Measurements from ENCODE around the gene VAV2.

Gene VAV2

DNA sequence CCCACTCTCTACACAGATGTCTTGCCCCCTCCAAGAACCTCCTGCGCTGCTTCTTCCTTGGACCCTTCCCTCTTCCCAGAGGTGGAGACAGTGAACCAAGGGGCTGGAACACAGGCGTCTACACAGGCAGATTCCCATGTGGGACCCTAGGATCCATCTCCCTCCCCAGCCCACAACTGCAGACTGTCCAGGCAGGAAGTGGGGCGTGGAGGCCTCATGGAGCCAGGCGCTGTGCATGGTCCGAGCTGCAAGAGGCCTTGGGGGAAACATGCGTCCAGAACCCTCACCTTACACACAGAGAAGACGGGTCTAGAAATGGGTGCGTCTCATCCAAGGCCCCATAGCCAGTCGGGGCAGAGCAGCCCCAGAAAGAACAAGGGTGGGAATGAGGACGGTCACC lies 117.5 kb downstream of the VAV2 start:
- no peak for DNase-seq (ENCODE audit: low read depth)

DNA sequence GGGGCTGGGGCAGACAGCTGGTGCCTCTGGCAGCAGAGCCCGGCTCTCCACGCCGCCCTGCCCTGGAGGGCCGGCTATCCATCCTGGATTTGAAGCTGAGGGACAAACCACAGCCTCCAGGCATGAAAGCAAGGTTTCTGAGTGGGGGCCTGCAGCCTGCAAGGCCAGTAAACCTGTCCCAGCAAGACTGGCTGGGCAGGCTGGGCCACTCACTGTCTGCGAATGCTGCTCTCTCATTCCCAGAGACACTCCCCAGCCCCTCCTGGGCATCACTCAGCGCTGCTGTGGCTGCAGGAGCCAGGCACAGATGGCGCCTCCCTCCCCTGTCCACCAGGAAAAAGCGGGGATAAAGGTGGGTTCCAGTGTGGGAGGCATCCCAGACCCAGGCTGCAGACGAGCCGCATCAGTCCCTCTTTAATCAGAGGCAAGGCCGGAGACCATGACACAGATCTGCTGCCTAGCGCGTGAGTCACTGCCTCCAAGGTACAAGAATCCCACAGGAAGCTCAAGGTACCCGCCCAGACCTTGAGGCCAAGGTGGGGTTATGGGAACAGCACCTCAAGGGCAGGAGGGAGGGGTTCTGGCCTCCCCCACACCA lies 118.0 kb downstream of the VAV2 start:
- peak; percentile 97 for DNase-seq (ENCODE audit: low read depth)

DNA sequence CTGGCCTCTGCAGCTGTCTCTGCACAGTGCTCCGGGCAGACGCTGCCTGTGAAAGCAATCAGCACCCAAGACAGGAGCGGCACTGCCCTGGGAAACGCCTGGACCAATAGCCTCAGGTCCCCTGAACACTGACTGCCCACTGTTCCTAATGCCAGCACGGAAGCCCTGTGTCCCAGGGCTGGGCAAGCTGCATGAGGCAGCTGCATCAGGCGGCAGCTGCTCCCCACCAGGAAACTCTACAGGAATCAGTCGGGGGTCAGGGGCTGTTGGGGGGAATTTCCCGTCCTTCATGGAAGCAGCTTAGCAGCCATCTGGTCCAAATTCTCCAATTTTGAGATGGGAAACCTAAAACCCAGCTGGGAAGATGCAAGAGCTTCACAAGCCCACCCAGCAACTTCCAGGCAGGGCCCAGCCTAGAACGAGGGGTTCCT lies 118.6 kb downstream of the VAV2 start:
- peak; percentile 13 for DNase-seq (ENCODE audit: low read depth)

DNA sequence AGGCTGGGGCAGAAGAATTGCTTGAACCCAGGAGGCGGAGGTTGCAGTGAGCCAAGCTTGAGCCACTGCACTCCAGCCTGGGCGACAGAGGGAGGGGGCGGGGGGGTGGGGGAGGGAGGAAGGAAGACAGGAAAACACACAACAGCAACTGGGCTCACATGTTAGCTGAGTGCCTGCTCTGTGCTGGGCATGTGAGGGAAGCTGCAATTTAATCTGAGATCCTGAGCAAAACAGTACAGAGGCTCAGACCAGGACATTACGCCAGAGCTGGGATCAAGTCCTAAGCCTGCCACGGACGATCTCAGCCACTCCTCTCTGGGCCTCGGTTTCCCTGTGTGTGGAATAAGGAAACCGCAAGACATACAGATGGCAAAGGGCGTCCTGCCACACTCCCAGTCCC lies 119.1 kb downstream of the VAV2 start:
- no peak for DNase-seq (ENCODE audit: low read depth)

DNA sequence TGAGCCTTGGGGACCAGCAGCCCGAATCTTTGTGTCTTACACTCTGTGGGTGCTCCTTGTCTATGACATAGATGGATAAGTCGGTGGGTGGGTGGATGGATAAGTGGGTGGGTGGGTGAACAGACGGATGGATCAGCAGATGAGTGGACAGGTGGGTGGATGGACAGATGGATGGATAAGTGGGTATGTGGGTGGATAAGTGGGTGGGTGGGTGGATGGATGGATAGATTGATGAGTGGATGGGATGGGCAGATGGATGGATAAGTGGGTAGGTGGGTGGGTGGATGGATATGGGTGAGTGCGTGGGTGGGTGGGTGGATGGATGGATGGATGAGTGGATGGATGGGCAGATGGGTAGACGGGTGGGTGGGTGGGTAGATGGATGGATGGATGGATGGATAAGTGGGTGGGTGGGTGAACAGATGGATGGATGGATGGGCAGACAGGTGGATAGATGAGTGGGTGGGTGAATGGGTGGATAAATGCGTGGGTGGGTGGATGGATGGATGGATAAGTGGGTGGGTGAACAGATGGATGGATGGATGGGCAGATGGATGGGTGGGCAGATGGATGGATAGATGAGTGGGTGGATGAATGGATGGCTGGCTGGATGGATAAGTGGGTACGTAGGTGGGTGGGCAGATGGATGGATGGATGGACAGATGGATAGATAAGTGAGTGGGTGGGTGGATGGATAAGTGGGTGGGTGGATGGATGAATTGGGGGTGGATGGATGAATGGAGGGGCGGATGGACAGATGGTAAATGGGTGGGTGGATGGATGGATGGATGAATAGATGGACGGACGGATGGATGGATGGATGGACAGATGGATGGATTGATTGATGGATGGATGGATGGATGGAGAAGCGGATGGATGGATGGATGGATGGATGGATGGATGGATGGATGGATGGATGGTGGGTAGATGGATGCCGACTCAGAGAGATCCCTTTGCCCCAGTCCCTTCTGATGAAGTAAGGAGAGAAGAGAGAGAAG lies 121.2 kb downstream of the VAV2 start:
- no peak for DNase-seq (ENCODE audit: low read depth)

DNA sequence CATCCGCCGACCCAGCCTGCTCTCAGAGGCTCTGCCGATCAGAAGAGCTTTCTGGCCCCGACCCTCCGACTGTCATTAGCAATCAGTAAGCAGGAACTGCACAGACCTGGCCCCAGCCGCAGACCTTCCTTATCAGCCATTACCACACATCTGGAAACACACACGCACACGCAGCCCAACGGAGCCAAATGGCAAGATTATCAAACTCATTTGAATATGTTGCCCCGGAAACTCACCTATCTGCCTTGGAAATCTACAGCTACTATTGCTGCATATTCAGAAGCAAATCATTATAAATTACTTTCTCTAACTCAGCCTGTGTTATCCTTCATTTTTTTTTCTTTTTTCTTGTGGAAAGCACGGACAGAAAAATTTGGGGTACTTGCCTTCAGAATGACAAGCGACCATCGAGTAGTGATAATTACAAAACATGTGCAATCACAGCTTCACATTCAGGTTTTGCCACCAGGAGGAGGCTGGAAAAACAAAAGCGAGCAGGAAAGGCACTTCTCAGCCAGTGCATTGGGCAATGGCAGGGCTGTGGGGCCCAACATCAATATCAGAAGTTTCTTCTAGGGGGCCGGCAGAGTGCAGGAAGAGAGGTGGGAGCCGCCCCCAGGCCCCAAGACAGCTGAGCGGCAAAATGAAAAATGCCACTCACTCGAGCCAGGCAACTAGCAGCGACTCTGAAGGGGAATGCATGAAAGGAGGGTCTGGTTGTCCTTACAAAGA lies 122.3 kb downstream of the VAV2 start:
- DNase-seq (ENCODE audit: low read depth), result no peak

DNA sequence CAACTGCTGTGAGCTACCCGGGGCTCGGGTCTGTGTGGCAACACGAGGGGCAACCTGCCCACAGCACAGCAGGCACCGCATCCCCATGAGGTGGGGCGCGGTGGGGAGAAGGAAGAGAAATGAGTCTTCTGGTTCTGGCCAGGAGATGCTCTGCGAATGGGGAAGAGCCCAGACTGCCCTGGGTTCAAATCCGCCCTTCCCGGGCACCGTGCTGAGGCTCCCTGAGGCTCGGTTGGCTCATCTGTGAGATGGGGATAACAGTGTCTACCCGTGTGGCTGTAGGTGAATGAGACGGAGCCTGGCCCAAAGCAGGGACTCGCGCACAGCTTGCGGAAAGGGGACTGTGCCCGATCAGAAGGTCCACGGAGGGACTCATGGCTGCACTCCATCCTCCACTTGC lies 123.9 kb downstream of the VAV2 start:
- DNase-seq (ENCODE audit: low read depth), result no peak

DNA sequence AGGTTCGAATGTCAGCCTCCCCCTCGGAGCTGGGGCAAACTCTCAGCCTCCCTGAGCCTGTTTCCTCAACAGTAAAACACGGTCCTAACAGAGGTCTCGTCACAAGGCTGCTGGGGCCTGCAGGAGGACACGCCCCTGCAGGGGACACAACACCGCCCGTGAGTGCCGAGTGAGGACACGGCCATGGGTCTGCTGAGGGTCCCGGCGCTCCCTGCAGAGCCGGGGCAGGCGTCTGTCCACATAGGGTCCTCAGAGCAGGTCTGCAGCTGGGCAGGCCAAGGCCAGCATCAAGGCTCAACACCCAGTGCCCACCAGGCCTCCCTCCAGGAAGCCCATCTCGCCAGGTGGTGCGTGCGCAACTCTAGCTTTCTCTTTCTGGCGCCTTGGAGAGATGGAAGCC lies 125.2 kb downstream of the VAV2 start:
- no peak for DNase-seq (ENCODE audit: low read depth)

DNA sequence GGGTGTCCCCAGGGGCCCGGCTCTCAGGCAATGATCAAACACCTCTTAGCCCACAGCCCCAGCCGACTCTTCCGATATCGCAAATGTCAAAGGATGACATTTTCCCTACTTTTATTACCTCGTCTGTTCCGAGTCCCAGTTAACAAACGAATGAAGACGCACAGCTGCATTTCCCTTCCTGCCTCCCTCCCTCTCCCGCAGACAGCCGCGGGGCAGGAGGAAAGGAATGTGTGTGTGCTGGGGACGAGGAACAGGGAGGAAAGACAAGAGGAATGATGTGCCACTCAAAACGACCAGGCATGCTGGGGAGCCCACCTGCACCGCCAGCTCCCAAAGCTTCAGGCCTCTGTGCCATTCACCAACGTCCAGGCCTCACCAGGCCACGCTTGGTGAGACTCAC lies 128.1 kb downstream of the VAV2 start:
- DNase-seq (ENCODE audit: low read depth), result no peak

DNA sequence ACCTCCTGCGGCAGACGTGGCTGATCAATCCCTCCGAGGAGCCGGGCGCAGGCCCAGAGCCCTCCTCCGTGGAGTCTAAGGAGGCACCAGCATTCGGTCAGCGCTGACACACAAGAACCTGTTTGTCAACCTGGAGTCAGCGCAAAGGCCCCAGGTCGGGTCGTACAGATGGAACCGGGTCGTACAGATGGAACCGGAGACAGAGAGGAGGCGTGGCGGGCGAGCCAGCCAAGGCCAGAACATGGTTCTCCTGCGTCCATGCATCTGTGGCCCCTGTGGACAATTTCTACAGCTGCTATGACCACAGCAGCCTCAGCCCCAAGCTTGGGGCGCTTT lies 128.9 kb downstream of the VAV2 start:
- DNase-seq (ENCODE audit: low read depth), result no peak

DNA sequence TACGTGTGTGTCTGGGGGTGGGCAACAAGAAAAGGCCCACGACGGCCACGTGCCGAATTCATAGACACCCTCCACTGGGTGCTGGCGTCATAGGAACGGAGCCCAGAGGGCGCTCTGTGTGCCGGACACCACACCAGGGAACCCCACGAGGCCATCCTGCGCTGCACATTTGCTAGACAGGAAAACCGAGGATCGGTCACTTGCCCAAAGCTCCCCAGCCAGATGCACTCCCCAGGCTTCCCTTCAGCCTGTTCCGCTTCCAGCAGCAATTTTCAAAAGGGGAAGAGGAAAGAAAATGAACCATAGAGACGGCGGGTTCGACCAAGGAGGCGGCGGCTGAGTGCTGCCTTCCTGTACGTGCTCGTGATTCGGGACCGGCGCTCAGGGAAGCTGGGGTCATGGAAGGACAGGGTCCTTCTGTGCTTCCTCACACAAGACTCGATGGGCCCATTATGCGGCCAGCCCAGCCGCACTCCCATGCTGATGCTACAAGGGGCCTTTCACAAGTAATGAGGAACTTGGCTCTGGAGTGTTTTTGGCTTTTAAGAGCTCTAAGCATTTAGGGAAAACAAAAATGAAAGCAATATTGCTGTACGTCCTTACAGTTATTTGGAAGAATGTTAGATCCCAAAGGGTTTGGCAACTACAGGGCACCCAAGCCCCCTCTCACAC lies 129.4 kb downstream of the VAV2 start:
- no peak for DNase-seq (ENCODE audit: low read depth)

DNA sequence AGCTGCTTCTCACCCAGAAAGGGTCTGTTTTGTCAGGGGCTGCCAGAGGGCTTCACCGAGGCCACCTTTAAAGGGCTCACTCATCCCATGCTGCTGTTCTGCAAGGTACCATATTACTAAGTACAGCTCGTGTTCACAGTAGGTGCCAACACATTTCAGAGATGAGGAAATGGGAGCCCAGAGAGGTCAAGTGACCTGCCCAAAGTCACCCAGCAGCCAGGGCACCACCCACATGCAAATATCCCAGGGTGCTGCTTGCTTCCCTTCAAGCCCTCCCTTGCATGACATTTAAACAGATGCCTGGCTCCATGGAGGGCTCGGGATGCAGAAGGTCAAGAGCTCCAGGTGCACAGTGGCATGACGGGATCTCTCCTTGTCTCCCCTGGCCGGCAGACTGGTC lies 130.4 kb downstream of the VAV2 start:
- DNase-seq (ENCODE audit: low read depth), result no peak

DNA sequence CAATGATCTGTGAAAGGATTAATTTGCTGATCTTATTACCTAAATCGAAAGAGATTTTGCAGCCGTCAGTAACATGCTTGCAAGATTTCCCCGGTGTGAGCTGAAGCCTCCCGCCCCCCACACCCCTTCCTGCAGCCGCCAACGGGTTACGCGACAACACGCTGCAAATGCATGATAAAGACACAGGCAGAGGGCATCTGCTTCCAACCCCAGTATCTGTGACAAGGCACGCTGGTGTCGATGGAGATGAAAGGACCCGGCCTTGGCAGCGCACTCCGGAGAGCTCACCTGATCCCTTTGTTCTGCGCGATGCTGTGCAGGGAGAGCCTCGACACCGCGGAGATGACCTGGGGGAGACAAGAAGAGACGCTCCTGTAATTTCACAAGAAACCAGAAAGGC lies 131.0 kb downstream of the VAV2 start:
- DNase-seq (ENCODE audit: low read depth), result no peak

DNA sequence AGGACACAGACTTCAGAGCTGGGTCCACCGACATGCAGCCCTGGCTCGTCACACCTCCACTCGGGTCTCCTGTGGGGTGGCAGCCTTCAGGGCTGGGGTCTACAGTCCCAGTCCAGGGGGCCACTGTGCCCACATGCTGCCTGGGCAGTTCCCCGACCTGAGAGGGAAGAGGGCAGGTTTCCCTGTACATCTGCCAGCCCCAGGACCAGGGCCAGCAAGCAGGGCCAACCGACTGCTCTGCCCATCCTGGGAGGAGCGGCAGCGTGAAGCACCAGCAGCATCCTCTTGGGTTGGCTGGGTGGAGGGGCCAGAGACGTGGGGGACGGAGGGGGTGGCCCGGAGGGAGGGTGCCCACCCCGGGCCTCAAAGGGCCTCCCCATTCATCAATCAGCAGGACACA lies 133.4 kb downstream of the VAV2 start:
- DNase-seq (ENCODE audit: low read depth), result no peak

DNA sequence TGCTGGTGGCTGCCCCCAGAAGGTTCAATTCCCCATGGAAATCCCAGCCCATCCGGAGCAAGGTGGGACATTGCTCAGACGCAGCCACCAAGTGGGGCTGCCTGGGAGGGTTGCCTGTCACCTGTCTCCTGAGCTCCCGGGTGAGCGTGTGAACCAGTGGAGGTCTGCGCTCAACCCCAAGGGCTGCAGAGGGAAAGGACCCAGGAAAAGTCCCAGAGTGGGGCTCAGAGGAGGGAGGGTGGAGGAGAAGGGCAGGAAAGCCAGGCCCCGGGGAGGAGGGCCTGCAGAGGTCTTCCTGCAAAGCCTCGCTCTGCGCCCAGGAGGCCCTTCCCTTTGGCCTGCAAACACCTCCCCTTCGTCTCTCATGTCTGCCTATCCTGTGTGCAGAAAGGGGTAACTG lies 134.5 kb downstream of the VAV2 start:
- DNase-seq (ENCODE audit: low read depth), result no peak

DNA sequence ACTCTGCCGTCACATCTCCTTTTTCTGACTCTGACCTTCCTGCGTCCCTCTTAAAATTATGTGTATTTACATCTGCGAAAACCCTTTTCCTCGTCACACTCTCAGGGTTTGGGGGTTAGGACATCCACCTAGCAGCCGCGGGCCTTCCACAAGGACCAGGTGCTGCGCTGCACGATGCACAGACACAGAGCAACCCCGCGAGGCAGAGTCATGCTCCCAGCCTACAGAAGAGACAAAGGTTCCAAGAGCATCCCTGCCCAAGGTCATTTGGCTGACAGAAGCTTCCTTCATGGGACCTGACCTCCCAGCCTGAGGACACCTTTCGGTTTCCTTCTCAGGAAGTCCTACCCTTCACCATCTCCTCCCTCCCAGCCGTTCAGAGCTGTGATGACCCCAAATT lies 135.3 kb downstream of the VAV2 start:
- no peak for DNase-seq (ENCODE audit: low read depth)

DNA sequence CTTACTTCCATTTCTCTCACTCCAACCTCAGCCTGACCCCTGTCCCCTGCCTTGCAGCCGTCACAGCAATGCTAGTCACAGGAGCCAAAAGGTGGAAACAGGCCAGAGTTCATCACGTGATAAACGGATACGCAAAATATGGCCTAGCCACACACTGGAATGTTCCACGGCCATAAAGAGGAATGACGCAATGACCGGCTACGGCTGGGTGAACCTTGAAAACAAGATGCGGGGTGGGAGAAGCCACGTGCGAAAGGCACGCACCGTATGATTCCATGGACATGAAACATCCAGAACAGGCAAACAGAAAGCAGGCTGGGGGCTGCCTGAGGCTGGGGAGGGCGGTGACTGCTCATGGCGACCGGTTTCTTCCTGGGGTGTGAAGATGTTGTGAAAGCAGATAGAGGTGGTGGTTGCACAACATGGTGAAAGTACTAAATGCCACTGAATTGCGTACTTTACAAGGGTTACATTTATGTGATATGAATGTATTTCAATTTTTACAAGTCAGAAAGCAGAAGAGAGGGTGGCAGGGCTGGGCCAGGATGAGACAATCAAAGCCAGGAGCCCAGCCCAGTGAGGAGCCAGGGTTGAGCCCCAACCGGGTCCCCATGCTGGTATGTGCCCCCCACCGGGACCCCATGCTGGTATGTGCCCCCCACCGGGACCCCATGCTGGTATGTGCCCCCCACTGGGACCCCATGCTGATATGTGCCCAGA lies 136.2 kb downstream of the VAV2 start:
- DNase-seq (ENCODE audit: low read depth), result peak; percentile 78

DNA sequence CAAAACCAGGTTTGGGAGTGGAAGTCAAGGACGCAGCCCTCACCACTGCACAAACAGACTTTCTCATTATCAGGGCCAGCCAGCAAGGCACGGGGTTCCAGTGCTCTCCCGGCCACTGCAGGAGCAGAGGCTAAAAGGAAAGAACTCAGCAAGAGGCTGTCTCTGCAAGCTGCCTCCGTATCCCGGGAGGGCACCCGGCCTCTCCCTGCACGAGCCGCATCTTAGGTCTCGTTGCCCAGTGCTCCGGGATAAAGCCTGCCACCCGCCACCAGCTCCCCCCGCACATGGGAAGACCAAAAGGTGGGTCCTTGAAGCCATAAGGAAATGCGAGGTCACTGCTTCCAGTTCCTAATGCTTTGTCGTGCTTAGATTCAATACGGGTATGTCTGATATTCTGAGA lies 136.8 kb downstream of the VAV2 start:
- DNase-seq (ENCODE audit: low read depth), result no peak

DNA sequence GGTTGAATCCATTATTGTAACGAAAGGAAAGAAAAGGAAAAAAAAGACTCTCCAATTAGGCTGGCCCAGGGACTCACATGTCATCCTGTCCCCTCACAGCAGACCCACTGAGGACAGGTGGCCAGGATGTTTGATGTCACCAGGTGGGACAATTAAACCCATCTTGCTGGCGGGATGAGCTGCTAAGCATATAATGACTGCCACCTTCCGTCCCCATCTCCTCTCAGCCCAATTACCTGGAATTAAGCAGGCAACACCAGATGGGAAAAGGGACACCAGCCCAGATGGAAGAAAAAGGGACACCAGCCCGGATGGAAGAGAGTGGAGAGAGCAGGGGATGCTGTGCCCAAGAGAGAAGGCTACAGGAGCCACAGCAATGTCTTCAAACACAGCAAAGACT lies 137.4 kb downstream of the VAV2 start:
- DNase-seq (ENCODE audit: low read depth), result no peak

DNA sequence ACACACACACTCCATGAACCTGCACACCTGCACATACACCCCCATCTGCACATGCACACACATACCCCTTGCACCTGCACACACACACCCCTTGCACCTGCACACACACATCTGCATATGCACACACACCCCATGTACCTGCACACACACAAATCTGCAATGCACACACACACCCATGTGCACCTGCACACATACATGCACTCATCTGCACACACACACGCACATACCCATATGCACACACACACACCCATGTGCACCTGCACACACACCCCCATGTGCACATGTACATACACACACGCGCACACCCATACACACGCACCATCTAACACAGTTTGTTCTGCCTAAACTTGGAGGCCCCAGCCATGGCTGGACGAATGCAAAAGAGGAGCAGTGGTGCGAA lies 138.1 kb downstream of the VAV2 start:
- no peak for DNase-seq (ENCODE audit: low read depth)

DNA sequence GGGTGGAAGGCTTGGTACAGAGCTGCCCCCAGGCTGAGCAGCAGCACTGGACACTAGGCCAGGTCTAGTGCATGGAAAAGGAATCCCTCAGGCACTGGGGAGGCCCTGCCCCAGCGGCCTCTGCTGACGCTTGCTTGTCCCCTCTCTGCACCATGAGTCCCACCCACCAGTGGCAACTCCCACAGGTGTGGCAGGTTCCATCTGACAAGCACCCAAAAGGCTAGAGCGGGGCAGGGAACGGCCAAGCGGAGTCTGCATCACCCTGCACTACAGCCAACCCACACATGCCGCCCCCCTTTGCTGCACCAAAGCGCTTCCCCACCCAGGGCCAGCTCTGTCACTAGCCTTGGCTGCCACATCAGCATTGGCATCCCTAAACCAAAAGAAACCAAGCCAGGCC lies 138.8 kb downstream of the VAV2 start:
- DNase-seq (ENCODE audit: low read depth), result no peak

DNA sequence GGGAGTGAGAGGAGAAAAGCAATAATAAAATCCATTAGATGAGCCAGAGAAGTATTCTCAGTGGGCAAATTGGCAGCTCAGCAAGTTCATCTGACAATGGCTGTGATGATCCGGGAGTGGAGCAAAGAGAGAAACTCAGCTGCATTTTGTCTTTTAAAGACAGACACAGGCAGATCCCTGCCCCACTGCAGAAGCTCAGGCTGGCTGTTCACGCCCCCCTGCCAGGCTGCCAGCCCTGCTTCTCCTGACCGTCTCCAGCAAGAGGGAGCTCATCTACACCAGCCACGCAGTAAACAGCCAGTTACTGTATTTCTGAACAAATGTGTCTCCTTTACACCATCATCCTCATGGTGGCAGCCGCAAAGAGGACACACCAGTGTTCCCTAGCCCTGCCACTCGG lies 139.7 kb downstream of the VAV2 start:
- no peak for DNase-seq (ENCODE audit: low read depth)

Data from ELR (cell line).